Loucy (cell line): ENCODE data around the gene SLC25A26.

ENCODE experiments used
- EZH2phosphoT487 ChIP-seq: fragments of 200-600 bp; IDR thresholded peaks from 2 replicates; pipeline ENCODE4 v1.6.1; 2018; ENCODE audit warnings: antibody characterized with exemption, mild to moderate bottlenecking, moderate library complexity, borderline replicate concordance
- TF ChIP-seq, protein P1 (sequence below): fragments of 200-600 bp; sonication (generic); conservative IDR thresholded peaks from 2 replicates; pipeline ENCODE4 v1.5.1; 2014; ENCODE audit warnings: mild to moderate bottlenecking, antibody characterized with exemption, low read length

GRCh38 chr3:66386925-66387650 is 166.3 kb downstream of the SLC25A26 start:
- TF ChIP-seq, protein P1, sequence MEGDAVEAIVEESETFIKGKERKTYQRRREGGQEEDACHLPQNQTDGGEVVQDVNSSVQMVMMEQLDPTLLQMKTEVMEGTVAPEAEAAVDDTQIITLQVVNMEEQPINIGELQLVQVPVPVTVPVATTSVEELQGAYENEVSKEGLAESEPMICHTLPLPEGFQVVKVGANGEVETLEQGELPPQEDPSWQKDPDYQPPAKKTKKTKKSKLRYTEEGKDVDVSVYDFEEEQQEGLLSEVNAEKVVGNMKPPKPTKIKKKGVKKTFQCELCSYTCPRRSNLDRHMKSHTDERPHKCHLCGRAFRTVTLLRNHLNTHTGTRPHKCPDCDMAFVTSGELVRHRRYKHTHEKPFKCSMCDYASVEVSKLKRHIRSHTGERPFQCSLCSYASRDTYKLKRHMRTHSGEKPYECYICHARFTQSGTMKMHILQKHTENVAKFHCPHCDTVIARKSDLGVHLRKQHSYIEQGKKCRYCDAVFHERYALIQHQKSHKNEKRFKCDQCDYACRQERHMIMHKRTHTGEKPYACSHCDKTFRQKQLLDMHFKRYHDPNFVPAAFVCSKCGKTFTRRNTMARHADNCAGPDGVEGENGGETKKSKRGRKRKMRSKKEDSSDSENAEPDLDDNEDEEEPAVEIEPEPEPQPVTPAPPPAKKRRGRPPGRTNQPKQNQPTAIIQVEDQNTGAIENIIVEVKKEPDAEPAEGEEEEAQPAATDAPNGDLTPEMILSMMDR: no peak
- TF ChIP-seq EZH2phosphoT487: no peak
